Rectal smooth muscle tissue (tissue), 1 donor: Measurements from ENCODE around the gene CTRB1.
"Not testable (repeated sequence)": the region's sequence is repeated elsewhere in the genome, so short reads cannot be mapped to it uniquely, and the experiment has no call there.

Source experiments
- H3K27ac ChIP-seq: one replicate; pipeline ENCODE4 v1.7.0; 2013; ENCODE audit warnings: low read depth, low read length, inconsistent platforms
- H3K27me3 ChIP-seq: one replicate; pipeline ENCODE4 v1.7.0; 2013; ENCODE audit warnings: low read length; ENCODE audit not compliant: control insufficient read depth, insufficient read depth
- H3K36me3 ChIP-seq: one replicate; pipeline ENCODE4 v1.7.0; 2013; ENCODE audit warnings: low read length; ENCODE audit not compliant: control insufficient read depth, insufficient read depth
- H3K4me1 ChIP-seq: one replicate; pipeline ENCODE4 v1.7.0; 2013; ENCODE audit warnings: low read length; ENCODE audit not compliant: control insufficient read depth, insufficient read depth
- H3K4me3 ChIP-seq: one replicate; pipeline ENCODE4 v1.7.0; 2013; ENCODE audit warnings: low read length
- H3K9ac ChIP-seq: one replicate; pipeline ENCODE4 v1.7.0; 2013; ENCODE audit warnings: low read length

Gene CTRB1

GRCh38 chr16:75206749-75207451 lies 11.9 kb upstream of the CTRB1 start, which contains the start of gene CTRB2:
TSS of gene CTRB2 (minus strand) at chr16:75207161. CDS start at chr16:75207141, 20 bp downstream.
- H3K9ac ChIP-seq = no peak within 1 kb of the TSS
- no peaks in the 10 kb centered on the region for H3K4me1 ChIP-seq
- H3K27ac ChIP-seq = no peak within 1 kb of the TSS
- H3K36me3 ChIP-seq = no peaks in the 10 kb centered on the region
- no peaks in the 10 kb centered on the region for H3K27me3 ChIP-seq
- no peak within 1 kb of the TSS for H3K4me3 ChIP-seq

- Histone ChIP-seq H3K27me3 (no peaks in the 10 kb centered on the region), H3K36me3 (no peaks in the 10 kb centered on the region), H3K9ac (no peak overlapping the region)
Observed at GRCh38 chr16:75207831-75208230, 11.0 kb upstream of the CTRB1 start.

GRCh38 chr16:75208242-75208825 lies 10.5 kb upstream of the CTRB1 start:
- no peak overlapping the region for H3K4me3 ChIP-seq
- H3K36me3 ChIP-seq = no peaks in the 10 kb centered on the region
- H3K27ac ChIP-seq = no peak overlapping the region
- H3K4me1 ChIP-seq = no peaks in the 10 kb centered on the region
- H3K9ac ChIP-seq = no peak overlapping the region
- no peaks in the 10 kb centered on the region for H3K27me3 ChIP-seq

More at GRCh38 chr16:75207831-75208230, 11.0 kb upstream of the CTRB1 start:
- Histone ChIP-seq H3K4me3 (no peak overlapping the region), H3K27ac (no peak overlapping the region), H3K4me1 (no peaks in the 10 kb centered on the region)

GRCh38 chr16:75208861-75209505 lies 9.8 kb upstream of the CTRB1 start:
- Histone ChIP-seq H3K27ac (no peak overlapping the region), H3K4me1 (no peaks in the 10 kb centered on the region), H3K9ac (no peak overlapping the region), H3K27me3 (no peaks in the 10 kb centered on the region), H3K36me3 (no peaks in the 10 kb centered on the region), H3K4me3 (no peak overlapping the region)

GRCh38 chr16:75209514-75209913 lies 9.3 kb upstream of the CTRB1 start:
- H3K9ac ChIP-seq, H3K4me1 ChIP-seq, H3K27me3 ChIP-seq, H3K36me3 ChIP-seq, H3K4me3 ChIP-seq, H3K27ac ChIP-seq: not testable (repeated sequence)

- no peaks in the 10 kb centered on the region for H3K27me3 ChIP-seq
- H3K4me3 ChIP-seq = no peak overlapping the region
- H3K4me1 ChIP-seq = no peaks in the 10 kb centered on the region
- no peaks in the 10 kb centered on the region for H3K36me3 ChIP-seq
- no peak overlapping the region for H3K27ac ChIP-seq
- H3K9ac ChIP-seq = no peak overlapping the region
Observed at GRCh38 chr16:75209944-75210343, 8.8 kb upstream of the CTRB1 start.

- H3K4me1 ChIP-seq, H3K4me3 ChIP-seq, H3K36me3 ChIP-seq, H3K27ac ChIP-seq, H3K9ac ChIP-seq, H3K27me3 ChIP-seq: not testable (repeated sequence)
Observed at GRCh38 chr16:75211286-75211685, 7.5 kb upstream of the CTRB1 start.

- H3K27ac ChIP-seq = no peak overlapping the region
- no peaks in the 10 kb centered on the region for H3K27me3 ChIP-seq
- no peak overlapping the region for H3K4me3 ChIP-seq
Observed at GRCh38 chr16:75216127-75216526, 2.7 kb upstream of the CTRB1 start.

GRCh38 chr16:75216576-75216975 lies 2.2 kb upstream of the CTRB1 start:
- H3K4me1 ChIP-seq = no peaks in the 10 kb centered on the region
- H3K4me3 ChIP-seq = no peak overlapping the region
- H3K27me3 ChIP-seq = no peaks in the 10 kb centered on the region
- no peak overlapping the region for H3K27ac ChIP-seq
- no peaks in the 10 kb centered on the region for H3K36me3 ChIP-seq
- H3K9ac ChIP-seq = no peak overlapping the region

More at GRCh38 chr16:75216127-75216526, 2.7 kb upstream of the CTRB1 start:
- Histone ChIP-seq H3K9ac (no peak overlapping the region), H3K36me3 (no peaks in the 10 kb centered on the region), H3K4me1 (no peaks in the 10 kb centered on the region)

- no peaks in the 10 kb centered on the region for H3K27me3 ChIP-seq
- no peak overlapping the region for H3K9ac ChIP-seq
- H3K4me1 ChIP-seq = no peaks in the 10 kb centered on the region
- no peaks in the 10 kb centered on the region for H3K36me3 ChIP-seq
- H3K4me3 ChIP-seq = no peak overlapping the region
- no peak overlapping the region for H3K27ac ChIP-seq
Observed at GRCh38 chr16:75217389-75217851, 1.4 kb upstream of the CTRB1 start.

- Histone ChIP-seq H3K27ac (no peak overlapping the region), H3K27me3 (no peaks in the 10 kb centered on the region), H3K9ac (no peak overlapping the region), H3K4me3 (no peak overlapping the region), H3K36me3 (no peaks in the 10 kb centered on the region), H3K4me1 (no peaks in the 10 kb centered on the region)
Observed at GRCh38 chr16:75219088-75219487, 300 bp downstream of the CTRB1 start.

GRCh38 chr16:75219838-75220237 lies 1.1 kb downstream of the CTRB1 start:
- H3K27me3 ChIP-seq = no peaks in the 10 kb centered on the region
- H3K4me3 ChIP-seq = no peak overlapping the region
- H3K9ac ChIP-seq = no peak overlapping the region
- H3K36me3 ChIP-seq = no peaks in the 10 kb centered on the region
- no peak overlapping the region for H3K27ac ChIP-seq
- H3K4me1 ChIP-seq = no peaks in the 10 kb centered on the region
